ENCODE measurements around the gene PLCXD1. TPM values are rescaled to one million over a fixed set of nuclear protein-coding genes. Genes with fewer than 3 reads are reported as not detected.

Gene PLCXD1
- polyA plus RNA-seq, 1 donor from 2014 or later = 30.1 TPM

- Histone ChIP-seq H3K36me3 (ENCODE audit: insufficient read depth, low read length) (peaks cover 5% of the 10 kb centered on the region), H3K79me2 (replicated peaks; ENCODE audit: insufficient read depth, low read length) (no peaks in the 10 kb centered on the region), H3K9ac (ENCODE audit: low read length) (no peak overlapping the region), H4K20me1 (ENCODE audit: insufficient read depth) (no peaks in the 10 kb centered on the region), H3K27ac (ENCODE audit: low read length) (no peak overlapping the region), H3K27me3 (ENCODE audit: insufficient read depth, low read depth, low read length) (no peaks in the 10 kb centered on the region), H3K9me3 (ENCODE audit: low read length) (peaks cover 3% of the 10 kb centered on the region), H3K4me2 (ENCODE audit: low read length) (no peak overlapping the region), H3K4me3 (ENCODE audit: low read length) (no peak overlapping the region), H2AFZ (ENCODE audit: low read depth, low read length) (no peak overlapping the region), H3K9me2 (ENCODE audit: insufficient read depth, low read length) (no peaks in the 10 kb centered on the region), H3F3A (ENCODE audit: insufficient read depth, low read length, poor library complexity, severe bottlenecking) (no peaks in the 10 kb centered on the region)
- no peak for TF ChIP-seq EP300 (conservative IDR thresholded peaks at IDR 0.05; ENCODE audit: poor library complexity, severe bottlenecking)
- TF ChIP-seq MXI1 (conservative IDR thresholded peaks at IDR 0.05; ENCODE audit: poor library complexity, severe bottlenecking) = no peak
- TF ChIP-seq SMC3 (conservative IDR thresholded peaks at IDR 0.05; ENCODE audit: poor library complexity) = no peak
- no peak for TF ChIP-seq RAD21 (conservative IDR thresholded peaks at IDR 0.05)
- no peak for TF ChIP-seq TAF1 (IDR thresholded peaks at IDR 0.05; ENCODE audit: low read depth)
- no peak for TF ChIP-seq POLR2AphosphoS5 (IDR thresholded peaks at IDR 0.05)
- TF ChIP-seq REST (IDR thresholded peaks at IDR 0.05; ENCODE audit: borderline replicate concordance) = no peak
- no peak for TF ChIP-seq CTCF (IDR thresholded peaks at IDR 0.05; ENCODE audit: poor library complexity, severe bottlenecking)
- TF ChIP-seq EZH2 (IDR thresholded peaks at IDR 0.05; ENCODE audit: borderline replicate concordance, insufficient read depth, low read length, poor library complexity, severe bottlenecking) = no peak
Observed at GRCh38 chrX:346034-346813, 65.0 kb downstream of the PLCXD1 start.

GRCh38 chrX:347351-348117 lies 66.4 kb downstream of the PLCXD1 start:
- no peaks in the 10 kb centered on the region for H3K27me3 ChIP-seq (ENCODE audit: insufficient read depth, low read depth, low read length)
- no peaks in the 10 kb centered on the region for H4K20me1 ChIP-seq (ENCODE audit: insufficient read depth)
- no peak overlapping the region for H3K9ac ChIP-seq (ENCODE audit: low read length)
- H3F3A ChIP-seq (ENCODE audit: insufficient read depth, low read length, poor library complexity, severe bottlenecking) = no peaks in the 10 kb centered on the region
- H3K27ac ChIP-seq (ENCODE audit: low read length) = no peak overlapping the region
- H3K36me3 ChIP-seq (ENCODE audit: insufficient read depth, low read length) = no peaks in the 10 kb centered on the region
- no peak overlapping the region for H3K4me2 ChIP-seq (ENCODE audit: low read length)
- no peak overlapping the region for H2AFZ ChIP-seq (ENCODE audit: low read depth, low read length)
- no peaks in the 10 kb centered on the region for H3K9me2 ChIP-seq (ENCODE audit: insufficient read depth, low read length)
- no peaks in the 10 kb centered on the region for H3K79me2 ChIP-seq (replicated peaks; ENCODE audit: insufficient read depth, low read length)
- TF ChIP-seq TAF1 (IDR thresholded peaks at IDR 0.05; ENCODE audit: low read depth) = no peak
- no peak for TF ChIP-seq RAD21 (conservative IDR thresholded peaks at IDR 0.05)
- no peak for TF ChIP-seq EP300 (conservative IDR thresholded peaks at IDR 0.05; ENCODE audit: poor library complexity, severe bottlenecking)
- no peak for TF ChIP-seq CTCF (IDR thresholded peaks at IDR 0.05; ENCODE audit: poor library complexity, severe bottlenecking)
- no peak for TF ChIP-seq SMC3 (conservative IDR thresholded peaks at IDR 0.05; ENCODE audit: poor library complexity)
- no peaks in the 10 kb centered on the region for H3K9me3 ChIP-seq (ENCODE audit: low read length)
- H3K4me3 ChIP-seq (ENCODE audit: low read length) = no peak overlapping the region

Measured in neural cell (in vitro differentiated cells).